Uterus (tissue), 2 donors: ENCODE results near the gene ELOVL1.

Experiments used
- POLR2A ChIP-seq, 2 donors: fragments of 450-650 bp; IDR thresholded peaks; one replicate each; pipeline ENCODE4 v1.6.1; 2016; ENCODE audit warnings: antibody characterized with exemption in 2 of 2, mild to moderate bottlenecking in 1 of 2, moderate library complexity in 1 of 2
- TF ChIP-seq, protein P1 (sequence below), 4 experiments: fragments of 200-600 bp in 2 of 4; fragments of 450-650 bp in 2 of 4; sonication (generic) in 2 of 4; IDR thresholded peaks; one replicate each; pipeline ENCODE4 v1.5.1; 2016 to 2019; ENCODE audit warnings: antibody characterized with exemption in 4 of 4, mild to moderate bottlenecking in 2 of 4, moderate library complexity in 1 of 4

DNA sequence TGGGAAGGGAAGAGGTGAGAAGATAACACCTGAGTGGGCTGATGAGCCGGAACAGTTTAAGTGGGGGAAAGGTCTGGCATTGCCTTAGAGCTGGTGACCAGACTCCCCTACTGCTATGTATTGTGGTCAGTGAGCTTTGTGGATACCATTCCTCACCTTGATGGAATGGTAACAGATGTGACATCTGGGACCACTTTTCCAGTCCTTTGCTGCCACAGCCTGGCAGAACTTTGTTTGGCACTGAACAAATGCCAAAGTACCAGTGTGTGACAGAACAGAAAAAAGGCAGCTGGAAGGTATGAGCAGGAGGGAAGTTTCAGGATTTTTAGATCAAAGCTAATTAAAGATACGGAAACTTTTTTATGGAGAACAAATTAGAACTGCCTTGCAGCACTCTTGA is 15.6 kb upstream of the ELOVL1 start:
- TF ChIP-seq, protein P1, sequence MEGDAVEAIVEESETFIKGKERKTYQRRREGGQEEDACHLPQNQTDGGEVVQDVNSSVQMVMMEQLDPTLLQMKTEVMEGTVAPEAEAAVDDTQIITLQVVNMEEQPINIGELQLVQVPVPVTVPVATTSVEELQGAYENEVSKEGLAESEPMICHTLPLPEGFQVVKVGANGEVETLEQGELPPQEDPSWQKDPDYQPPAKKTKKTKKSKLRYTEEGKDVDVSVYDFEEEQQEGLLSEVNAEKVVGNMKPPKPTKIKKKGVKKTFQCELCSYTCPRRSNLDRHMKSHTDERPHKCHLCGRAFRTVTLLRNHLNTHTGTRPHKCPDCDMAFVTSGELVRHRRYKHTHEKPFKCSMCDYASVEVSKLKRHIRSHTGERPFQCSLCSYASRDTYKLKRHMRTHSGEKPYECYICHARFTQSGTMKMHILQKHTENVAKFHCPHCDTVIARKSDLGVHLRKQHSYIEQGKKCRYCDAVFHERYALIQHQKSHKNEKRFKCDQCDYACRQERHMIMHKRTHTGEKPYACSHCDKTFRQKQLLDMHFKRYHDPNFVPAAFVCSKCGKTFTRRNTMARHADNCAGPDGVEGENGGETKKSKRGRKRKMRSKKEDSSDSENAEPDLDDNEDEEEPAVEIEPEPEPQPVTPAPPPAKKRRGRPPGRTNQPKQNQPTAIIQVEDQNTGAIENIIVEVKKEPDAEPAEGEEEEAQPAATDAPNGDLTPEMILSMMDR (IDR thresholded peaks at IDR 0.05), result no peak
- no peak for TF ChIP-seq POLR2A (IDR thresholded peaks at IDR 0.05)
